ENCODE measurements around the gene TOR2A.

TOR2A gene

GRCh38 chr9:127722055-127722745, 12.9 kb downstream of the TOR2A start:
- in situ Hi-C loops (cut with MboI; ENCODE audit: low sequenced_read_pairs) = no loop called here

DNA sequence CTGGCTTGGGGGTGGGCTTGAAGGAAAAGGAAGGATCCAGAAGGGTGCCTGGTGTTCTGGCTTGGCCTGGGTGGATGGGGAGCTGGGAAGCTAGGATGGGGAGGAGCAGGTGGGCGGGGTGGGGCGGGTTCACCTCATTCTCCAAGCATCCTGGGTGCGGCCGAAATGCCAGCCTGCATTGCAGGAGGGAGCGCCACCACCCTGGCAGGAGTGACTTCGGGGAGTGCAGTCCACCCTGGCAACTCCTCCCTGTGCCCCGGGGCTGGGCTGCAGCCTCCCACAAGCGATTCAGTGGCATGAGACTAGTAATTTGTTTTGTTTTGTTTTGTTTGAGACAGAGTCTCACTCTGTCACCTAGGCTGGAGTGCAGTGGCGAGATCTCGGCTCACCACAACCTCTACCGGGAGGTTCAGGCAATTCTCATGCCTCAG, 13.7 kb downstream of the TOR2A start:
- in situ Hi-C loops (cut with MboI; ENCODE audit: low sequenced_read_pairs) = no loop called here

DNA sequence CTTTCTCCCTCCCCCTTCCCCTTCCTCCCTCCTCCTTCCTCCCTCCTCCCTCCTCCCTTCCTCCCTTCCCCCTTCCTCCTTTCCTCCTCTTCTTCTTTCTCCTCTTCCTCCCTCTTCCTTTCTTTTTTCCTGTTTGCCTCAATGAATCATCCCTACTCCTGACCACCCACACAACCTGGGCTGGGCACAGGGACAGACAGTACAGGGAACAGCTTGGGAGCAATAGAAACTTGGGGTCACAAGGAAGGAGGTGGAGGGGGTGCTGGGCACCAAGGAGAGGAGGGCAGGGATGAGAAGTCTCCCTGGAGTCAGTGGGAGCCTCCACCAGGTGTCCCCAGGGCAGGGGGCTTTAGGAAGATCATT, 14.2 kb downstream of the TOR2A start:
- in situ Hi-C loops (cut with MboI; ENCODE audit: low sequenced_read_pairs) = no loop called here

- in situ Hi-C loops (cut with MboI; ENCODE audit: low sequenced_read_pairs) = no loop called here
Observed at GRCh38 chr9:127720031-127720864, 14.8 kb downstream of the TOR2A start.

DNA sequence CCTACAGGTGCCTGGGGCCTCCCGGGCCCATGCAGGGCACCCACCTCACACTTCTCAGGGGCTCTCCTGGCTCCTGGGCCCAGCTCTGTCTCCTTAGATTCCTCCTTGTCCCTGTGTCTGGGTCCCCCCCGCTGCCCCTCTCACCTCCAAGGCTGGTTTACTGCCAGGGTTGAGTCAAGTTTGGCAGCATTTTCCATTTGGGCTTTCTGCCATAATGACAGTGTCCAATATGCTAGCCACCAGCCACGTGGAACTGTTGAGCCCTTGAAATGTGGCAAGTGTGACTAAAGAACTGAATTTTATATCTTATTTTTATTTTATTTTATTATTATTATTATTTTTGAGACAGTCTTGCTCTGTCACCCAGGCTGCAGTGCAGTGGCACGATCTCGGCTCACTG, 17.3 kb downstream of the TOR2A start:
- in situ Hi-C loops (cut with MboI; ENCODE audit: low sequenced_read_pairs) = no loop called here

GRCh38 chr9:127716412-127716811, 18.7 kb downstream of the TOR2A start:
- in situ Hi-C loops (cut with MboI; ENCODE audit: low sequenced_read_pairs) = no loop called here

- in situ Hi-C loops (cut with MboI; ENCODE audit: low sequenced_read_pairs) = no loop called here
Observed at GRCh38 chr9:127715470-127716337, 19.4 kb downstream of the TOR2A start, which contains the start of the genes PTRH1 and TTC16. Gene PTRH1, minus strand, starts transcription at chr9:127715663. Its CDS starts 24 bp downstream, at chr9:127715639. Gene TTC16, plus strand, starts transcription at chr9:127716079. Its CDS starts 67 bp downstream, at chr9:127716146.

DNA sequence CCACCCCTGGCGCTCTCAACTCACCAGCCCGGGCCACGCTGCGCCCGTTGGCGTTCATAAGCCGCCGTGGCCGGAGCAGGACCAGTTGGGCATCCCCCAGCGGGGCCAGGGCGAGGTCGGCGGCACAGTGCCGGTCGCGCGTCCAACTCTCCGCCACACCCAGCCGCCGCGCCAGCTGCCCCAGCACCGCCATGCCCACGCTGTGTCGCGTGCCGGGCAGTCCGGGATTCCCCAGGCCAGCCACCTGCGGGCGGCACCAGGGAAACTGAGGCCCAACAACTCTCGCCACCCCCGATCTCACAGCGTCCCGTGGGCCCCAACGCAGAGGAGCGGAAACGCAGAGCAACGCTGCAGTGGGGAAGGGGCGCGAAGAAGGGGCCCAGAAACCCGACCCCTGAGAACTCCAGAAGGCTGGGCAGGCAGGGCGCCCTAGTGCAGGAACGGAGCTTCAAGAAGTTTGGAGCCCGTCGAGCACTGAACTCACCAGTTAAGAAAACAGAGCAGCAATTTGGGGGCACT, 20.1 kb downstream of the TOR2A start:
- in situ Hi-C loops (cut with MboI; ENCODE audit: low sequenced_read_pairs) = no loop called here

- in situ Hi-C loops (cut with MboI; ENCODE audit: low sequenced_read_pairs) = no loop called here
Observed at GRCh38 chr9:127714020-127714750, 20.9 kb downstream of the TOR2A start.

- in situ Hi-C loops (cut with MboI; ENCODE audit: low sequenced_read_pairs) = no loop called here
Observed at GRCh38 chr9:127712867-127713266, 22.2 kb downstream of the TOR2A start.

GRCh38 chr9:127712371-127712770, 22.7 kb downstream of the TOR2A start:
- in situ Hi-C loops (cut with MboI; ENCODE audit: low sequenced_read_pairs) = no loop called here

- in situ Hi-C loops (cut with MboI; ENCODE audit: low sequenced_read_pairs) = no loop called here
Observed at GRCh38 chr9:127711831-127712274, 23.2 kb downstream of the TOR2A start.

DNA sequence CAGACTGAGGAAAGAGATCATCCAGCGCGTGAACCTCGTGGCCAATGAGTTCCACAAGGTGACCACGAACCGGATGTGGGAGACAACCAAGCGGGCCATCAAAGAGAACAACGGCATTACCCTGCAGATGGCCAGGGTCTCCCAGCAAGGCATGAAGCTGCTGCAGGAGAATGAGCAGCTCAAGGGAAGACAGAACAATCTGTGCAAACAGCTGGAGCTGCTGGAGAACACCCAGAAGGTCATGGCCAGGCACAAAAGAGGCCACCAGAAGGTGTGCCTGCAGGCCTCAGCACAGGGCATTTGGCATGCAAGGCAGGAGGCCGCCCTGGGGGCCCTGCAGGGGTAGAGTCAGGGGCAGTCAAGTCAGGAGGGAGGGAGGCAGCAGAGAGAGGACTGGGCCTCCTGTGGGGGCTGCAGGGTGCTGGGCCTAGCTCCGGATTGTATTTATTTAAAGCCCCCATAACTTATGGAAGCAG, 23.8 kb downstream of the TOR2A start:
- in situ Hi-C loops (cut with MboI; ENCODE audit: low sequenced_read_pairs) = no loop called here

DNA sequence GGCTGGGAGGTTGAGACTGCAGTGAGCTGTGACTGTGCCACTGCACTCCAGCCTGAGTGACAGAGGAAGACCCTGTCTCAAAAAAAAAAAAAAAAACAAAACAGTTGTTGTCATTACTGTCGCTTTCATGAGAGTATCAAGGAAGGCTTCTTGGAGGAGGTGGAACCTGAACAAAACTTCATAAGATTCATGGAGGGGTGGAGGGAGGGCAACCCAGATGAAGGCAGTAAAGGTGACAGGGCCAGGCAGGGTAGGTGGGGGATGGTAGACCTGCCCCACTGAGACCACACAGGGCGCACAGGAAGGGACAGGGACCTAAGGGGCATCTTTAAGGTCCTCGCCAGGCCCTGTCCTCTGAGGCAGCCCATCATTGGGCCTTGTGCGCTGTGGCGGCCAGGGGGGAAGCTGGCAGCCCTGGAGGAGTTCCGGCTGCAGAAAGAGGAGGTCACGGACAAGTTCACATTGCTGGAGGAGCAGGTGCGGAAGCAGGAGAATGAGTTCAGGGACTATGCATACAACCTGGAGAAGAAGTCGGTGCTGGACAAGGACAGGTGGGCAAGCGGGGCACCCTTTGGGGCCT, 24.8 kb downstream of the TOR2A start:
- in situ Hi-C loops (cut with MboI; ENCODE audit: low sequenced_read_pairs) = no loop called here

GRCh38 chr9:127708952-127709587, 26.0 kb downstream of the TOR2A start:
- in situ Hi-C loops (cut with MboI; ENCODE audit: low sequenced_read_pairs) = no loop called here

- in situ Hi-C loops (cut with MboI; ENCODE audit: low sequenced_read_pairs) = no loop called here
Observed at GRCh38 chr9:127707766-127708165, 27.3 kb downstream of the TOR2A start.

DNA sequence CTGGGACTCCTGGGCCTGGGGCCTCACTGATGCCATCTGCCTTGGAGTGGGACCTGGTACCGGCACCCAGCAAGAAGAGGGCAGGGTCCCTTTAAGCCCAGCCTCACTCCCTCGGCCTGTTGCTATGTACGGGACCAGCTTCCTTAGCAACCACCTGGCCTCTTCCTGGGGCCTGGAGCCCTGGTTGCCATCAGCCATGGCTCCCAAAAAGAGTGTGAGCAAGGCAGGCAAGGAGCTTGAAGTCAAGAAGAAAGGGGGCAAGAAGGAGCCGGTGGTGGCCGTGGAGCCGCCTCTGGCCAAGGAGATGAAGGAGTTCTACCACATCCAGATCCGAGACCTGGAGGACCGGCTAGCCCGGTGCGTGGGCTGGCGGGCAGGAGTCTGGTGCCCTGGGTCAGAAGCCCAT, 28.3 kb downstream of the TOR2A start, which contains the start of gene CFAP157:
Gene CFAP157, plus strand, starts transcription at position 153 of the 406 bp plus-strand sequence. Its CDS starts 44 bp downstream, at position 197.
- in situ Hi-C loops (cut with MboI; ENCODE audit: low sequenced_read_pairs) = no loop called here

- in situ Hi-C loops (cut with MboI; ENCODE audit: low sequenced_read_pairs) = no loop called here
Observed at GRCh38 chr9:127705577-127706379, 29.3 kb downstream of the TOR2A start.

Measured in HL-60/S4 treated with retinoic acid at 250 ng/mL for 4 days and 3 days (cell line).